ENCODE measurements around the gene IFNB1. TPM values are rescaled to one million over a fixed set of nuclear protein-coding genes. Genes with fewer than 3 reads are reported as not detected.

The IFNB1 gene
- total and polyA plus RNA-seq, 2 donors (not counting 1 experiment from before 2014, with no cell fraction given) = 0.17 TPM; not detected in 1

DNA sequence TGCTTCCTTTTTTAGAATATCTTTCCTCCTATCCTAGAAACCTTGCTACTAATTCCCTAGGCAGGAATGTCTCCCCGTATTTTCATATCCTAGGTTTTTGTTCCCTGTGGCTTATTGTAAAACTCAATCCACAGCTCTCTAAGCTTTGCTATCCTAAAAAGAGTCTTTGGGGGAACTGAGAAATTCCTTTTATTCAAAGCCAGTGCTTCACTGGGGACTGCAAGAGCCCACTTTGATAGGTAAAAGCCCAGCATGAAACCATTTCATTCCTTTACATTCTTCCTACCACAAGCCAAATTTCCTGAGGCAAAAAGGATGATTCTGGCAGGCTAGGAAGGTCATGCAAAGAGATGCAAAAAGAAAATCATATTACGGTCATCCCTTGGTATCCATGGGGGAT lies 40.5 kb downstream of the IFNB1 start:
- no peak for TF ChIP-seq EZH2 (IDR thresholded peaks at IDR 0.05; ENCODE audit: low read length, missing control alignments)
- TF ChIP-seq, protein P1, sequence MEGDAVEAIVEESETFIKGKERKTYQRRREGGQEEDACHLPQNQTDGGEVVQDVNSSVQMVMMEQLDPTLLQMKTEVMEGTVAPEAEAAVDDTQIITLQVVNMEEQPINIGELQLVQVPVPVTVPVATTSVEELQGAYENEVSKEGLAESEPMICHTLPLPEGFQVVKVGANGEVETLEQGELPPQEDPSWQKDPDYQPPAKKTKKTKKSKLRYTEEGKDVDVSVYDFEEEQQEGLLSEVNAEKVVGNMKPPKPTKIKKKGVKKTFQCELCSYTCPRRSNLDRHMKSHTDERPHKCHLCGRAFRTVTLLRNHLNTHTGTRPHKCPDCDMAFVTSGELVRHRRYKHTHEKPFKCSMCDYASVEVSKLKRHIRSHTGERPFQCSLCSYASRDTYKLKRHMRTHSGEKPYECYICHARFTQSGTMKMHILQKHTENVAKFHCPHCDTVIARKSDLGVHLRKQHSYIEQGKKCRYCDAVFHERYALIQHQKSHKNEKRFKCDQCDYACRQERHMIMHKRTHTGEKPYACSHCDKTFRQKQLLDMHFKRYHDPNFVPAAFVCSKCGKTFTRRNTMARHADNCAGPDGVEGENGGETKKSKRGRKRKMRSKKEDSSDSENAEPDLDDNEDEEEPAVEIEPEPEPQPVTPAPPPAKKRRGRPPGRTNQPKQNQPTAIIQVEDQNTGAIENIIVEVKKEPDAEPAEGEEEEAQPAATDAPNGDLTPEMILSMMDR (conservative IDR thresholded peaks at IDR 0.05 in 1 of 2, IDR thresholded peaks at IDR 0.05 in 1 of 2; ENCODE audit: low read depth in 1 of 2, low read length in 2 of 2) = no peak
- Histone ChIP-seq H3K4me3 (replicated peaks in 1 of 4; ENCODE audit: control extremely low read depth in 1 of 4, insufficient read depth in 1 of 4, low read depth in 3 of 4, low read length in 4 of 4) (no peak overlapping the region), H3K4me1 (ENCODE audit: control insufficient read depth, extremely low read depth, insufficient read depth, low read length) (no peaks in the 10 kb centered on the region), H4K20me1 (ENCODE audit: control insufficient read depth, extremely low read depth, insufficient read depth, low read length) (no peaks in the 10 kb centered on the region), H3K27me3 (ENCODE audit: control insufficient read depth, insufficient read depth, low read length) (no peaks in the 10 kb centered on the region), H3K4me2 (ENCODE audit: extremely low read depth, insufficient read depth, low read length) (no peak overlapping the region), H3K36me3 (ENCODE audit: control insufficient read depth, insufficient read depth, low read length) (no peaks in the 10 kb centered on the region), H3K9me3 (ENCODE audit: control insufficient read depth, insufficient read depth, low read depth, low read length) (no peaks in the 10 kb centered on the region), H3K79me2 (ENCODE audit: control insufficient read depth, insufficient read depth, low read length) (no peaks in the 10 kb centered on the region), H2AFZ (ENCODE audit: low read length) (no peak overlapping the region), H3K27ac (ENCODE audit: insufficient read depth, low read length) (no peak overlapping the region), H3K9ac (ENCODE audit: insufficient read depth, low read length) (no peak overlapping the region)
- DNase-seq (ENCODE audit: low read depth in 2 of 2) = no peak

DNA sequence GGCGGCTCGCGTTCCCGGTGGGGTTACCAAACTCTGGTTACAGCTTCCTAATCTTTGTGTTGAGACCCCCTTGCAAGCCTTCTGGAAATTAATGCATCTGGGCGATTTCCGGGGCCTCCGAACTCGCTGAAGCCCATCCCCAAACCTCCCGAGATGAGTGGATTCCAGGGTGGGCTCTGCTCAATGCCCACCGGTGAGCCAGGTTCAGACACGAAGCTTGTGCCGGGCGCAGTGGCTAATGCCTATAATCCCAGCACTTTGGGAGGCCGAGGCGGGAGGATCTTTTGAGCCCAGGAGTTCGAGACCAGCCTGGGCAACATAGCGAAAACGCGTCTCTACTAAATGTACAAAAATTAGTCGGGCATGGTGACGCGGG lies 45.9 kb downstream of the IFNB1 start:
- Histone ChIP-seq H3K27me3 (ENCODE audit: control insufficient read depth, insufficient read depth, low read length) (no peaks in the 10 kb centered on the region), H3K9me3 (ENCODE audit: control insufficient read depth, insufficient read depth, low read depth, low read length) (no peaks in the 10 kb centered on the region), H3K9ac (ENCODE audit: insufficient read depth, low read length) (no peak overlapping the region), H2AFZ (ENCODE audit: low read length) (peak overlapping the region; percentile 83), H3K79me2 (ENCODE audit: control insufficient read depth, insufficient read depth, low read length) (no peaks in the 10 kb centered on the region), H3K4me1 (ENCODE audit: control insufficient read depth, extremely low read depth, insufficient read depth, low read length) (peaks cover 9% of the 10 kb centered on the region), H3K4me2 (ENCODE audit: extremely low read depth, insufficient read depth, low read length) (peak overlapping the region; percentile 67), H4K20me1 (ENCODE audit: control insufficient read depth, extremely low read depth, insufficient read depth, low read length) (no peaks in the 10 kb centered on the region), H3K36me3 (ENCODE audit: control insufficient read depth, insufficient read depth, low read length) (no peaks in the 10 kb centered on the region), H3K4me3 (replicated peaks in 1 of 4; ENCODE audit: control extremely low read depth in 1 of 4, insufficient read depth in 1 of 4, low read depth in 3 of 4, low read length in 4 of 4) (peak overlapping the region; percentile 56 to 67 (median 60)), H3K27ac (ENCODE audit: insufficient read depth, low read length) (no peak overlapping the region)
- no peak for TF ChIP-seq EZH2 (IDR thresholded peaks at IDR 0.05; ENCODE audit: low read length, missing control alignments)
- TF ChIP-seq, protein P1 (conservative IDR thresholded peaks at IDR 0.05 in 1 of 2, IDR thresholded peaks at IDR 0.05 in 1 of 2; ENCODE audit: low read depth in 1 of 2, low read length in 2 of 2) = no peak
- DNase-seq (ENCODE audit: low read depth in 2 of 2) = no peak

DNA sequence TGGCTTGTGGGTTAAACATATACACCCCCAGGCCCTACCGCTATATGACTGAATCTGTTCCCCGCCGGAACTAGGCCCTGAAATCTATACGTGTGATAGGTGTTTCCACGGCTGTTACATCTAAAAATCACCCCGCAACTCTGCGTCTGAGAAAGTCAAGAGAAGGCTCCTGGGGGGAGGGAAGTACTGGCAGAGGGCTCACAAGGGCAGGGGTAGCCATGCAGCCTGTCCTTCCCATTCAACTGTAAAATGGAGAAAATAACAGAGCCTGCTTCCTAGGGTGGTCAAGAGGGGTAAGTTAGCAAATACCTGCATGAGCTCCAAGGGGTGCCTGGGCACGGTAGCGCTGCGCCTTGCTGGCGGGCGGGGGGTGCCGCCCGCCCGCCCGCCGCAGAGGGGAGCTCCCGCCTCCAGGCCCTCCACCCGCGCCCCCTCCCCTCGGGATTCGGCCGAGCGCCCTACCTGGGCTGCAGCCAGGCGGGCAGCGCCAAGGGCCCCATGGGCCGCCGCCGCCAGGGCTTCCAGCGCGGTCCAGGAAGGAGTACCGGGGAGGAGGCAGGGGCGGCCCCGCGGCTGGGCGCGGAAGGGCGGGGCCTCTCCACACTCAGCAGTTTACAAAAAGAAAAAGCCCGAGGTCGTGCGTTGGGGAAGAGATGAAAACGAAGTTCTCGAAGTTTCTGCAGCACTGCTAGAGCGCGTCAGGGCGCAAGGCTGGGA lies 46.5 kb downstream of the IFNB1 start, which contains the start of gene HACD4:
Gene HACD4, minus strand, starts transcription at position 550 of the 717 bp plus-strand sequence. Its CDS starts 50 bp downstream, at position 500.
- Histone ChIP-seq H3K9me3 (ENCODE audit: control insufficient read depth, insufficient read depth, low read depth, low read length) (no peaks in the 10 kb centered on the region), H3K79me2 (ENCODE audit: control insufficient read depth, insufficient read depth, low read length) (no peaks in the 10 kb centered on the region), H3K4me3 (replicated peaks in 1 of 4; ENCODE audit: control extremely low read depth in 1 of 4, insufficient read depth in 1 of 4, low read depth in 3 of 4, low read length in 4 of 4) (peak within 1 kb of the TSS; percentile 58 to 67 (median 64)), H3K9ac (ENCODE audit: insufficient read depth, low read length) (peak within 1 kb of the TSS; percentile 43), H2AFZ (ENCODE audit: low read length) (peak within 1 kb of the TSS; percentile 83), H4K20me1 (ENCODE audit: control insufficient read depth, extremely low read depth, insufficient read depth, low read length) (no peaks in the 10 kb centered on the region), H3K4me2 (ENCODE audit: extremely low read depth, insufficient read depth, low read length) (peak within 1 kb of the TSS; percentile 67), H3K36me3 (ENCODE audit: control insufficient read depth, insufficient read depth, low read length) (no peaks in the 10 kb centered on the region), H3K27ac (ENCODE audit: insufficient read depth, low read length) (peak within 1 kb of the TSS; percentile 49), H3K27me3 (ENCODE audit: control insufficient read depth, insufficient read depth, low read length) (no peaks in the 10 kb centered on the region), H3K4me1 (ENCODE audit: control insufficient read depth, extremely low read depth, insufficient read depth, low read length) (peaks cover 9% of the 10 kb centered on the region)
- peak; percentile 45 to 49 for DNase-seq (ENCODE audit: low read depth in 2 of 2)
- TF ChIP-seq EZH2 (IDR thresholded peaks at IDR 0.05; ENCODE audit: low read length, missing control alignments) = no peak
- TF ChIP-seq, protein P1 (conservative IDR thresholded peaks at IDR 0.05 in 1 of 2, IDR thresholded peaks at IDR 0.05 in 1 of 2; ENCODE audit: low read depth in 1 of 2, low read length in 2 of 2) = no peak

All from fibroblast of lung (primary cell).